ENCODE measurements around the gene SIGLEC5. TPM values are rescaled to one million over a fixed set of nuclear protein-coding genes. Genes with fewer than 3 reads are reported as not detected.

SIGLEC5 gene
- total RNA-seq, 1 donor from 2014 or later, result not detected

DNA sequence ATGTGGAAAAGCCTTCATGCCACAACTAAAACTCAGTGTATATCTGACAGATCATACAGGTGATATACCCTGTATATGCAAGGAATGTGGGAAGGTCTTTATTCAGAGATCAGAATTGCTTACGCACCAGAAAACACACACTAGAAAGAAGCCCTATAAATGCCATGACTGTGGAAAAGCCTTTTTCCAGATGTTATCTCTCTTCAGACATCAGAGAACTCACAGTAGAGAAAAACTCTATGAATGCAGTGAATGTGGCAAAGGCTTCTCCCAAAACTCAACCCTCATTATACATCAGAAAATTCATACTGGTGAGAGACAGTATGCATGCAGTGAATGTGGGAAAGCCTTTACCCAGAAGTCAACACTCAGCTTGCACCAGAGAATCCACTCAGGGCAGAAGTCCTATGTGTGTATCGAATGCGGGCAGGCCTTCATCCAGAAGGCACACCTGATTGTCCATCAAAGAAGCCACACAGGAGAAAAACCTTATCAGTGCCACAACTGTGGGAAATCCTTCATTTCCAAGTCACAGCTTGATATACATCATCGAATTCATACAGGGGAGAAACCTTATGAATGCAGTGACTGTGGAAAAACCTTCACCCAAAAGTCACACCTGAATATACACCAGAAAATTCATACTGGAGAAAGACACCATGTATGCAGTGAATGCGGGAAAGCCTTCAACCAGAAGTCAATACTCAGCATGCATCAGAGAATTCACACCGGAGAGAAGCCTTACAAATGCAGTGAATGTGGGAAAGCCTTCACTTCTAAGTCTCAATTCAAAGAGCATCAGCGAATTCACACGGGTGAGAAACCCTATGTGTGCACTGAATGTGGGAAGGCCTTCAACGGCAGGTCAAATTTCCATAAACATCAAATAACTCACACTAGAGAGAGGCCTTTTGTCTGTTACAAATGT lies 42.7 kb downstream of the SIGLEC5 start:
- no peaks in the 10 kb centered on the region for H3K27me3 Mint-ChIP-seq (ENCODE audit: low read depth, unreplicated experiment)
- FAIRE-seq (no peak), DNase-seq (ENCODE audit: low read depth) (no peak)
- no peaks in the 10 kb centered on the region for H3K79me2 ChIP-seq (ENCODE audit: insufficient read depth, low read length)
- peaks cover 63% of the 10 kb centered on the region for H3K36me3 Mint-ChIP-seq (ENCODE audit: low read depth, unreplicated experiment)
- no peak overlapping the region for H3K27ac ChIP-seq (ENCODE audit: low read depth, low read length)
- no peaks in the 10 kb centered on the region for H4K20me1 ChIP-seq (ENCODE audit: insufficient read depth, low read length)
- no peak overlapping the region for H3K4me3 Mint-ChIP-seq (ENCODE audit: unreplicated experiment)
- no peak overlapping the region for H3K4me2 ChIP-seq (ENCODE audit: low read length)
- no peak overlapping the region for H2AFZ ChIP-seq (ENCODE audit: low read depth, low read length)
- H3K9me3 ChIP-seq (ENCODE audit: insufficient read depth, low read depth, low read length), result peaks cover 40% of the 10 kb centered on the region
- H3K27ac Mint-ChIP-seq (ENCODE audit: unreplicated experiment), result no peak overlapping the region
- peaks cover 32% of the 10 kb centered on the region for H3K36me3 ChIP-seq (ENCODE audit: insufficient read depth, low read length)
- no peak overlapping the region for H3K4me3 ChIP-seq (ENCODE audit: insufficient read depth, low read depth, low read length)
- H3K27me3 ChIP-seq (ENCODE audit: insufficient read depth, low read length), result no peaks in the 10 kb centered on the region
- H3K9ac ChIP-seq (ENCODE audit: low read length), result no peak overlapping the region
- H3K4me1 ChIP-seq (ENCODE audit: insufficient read depth, low read length), result no peaks in the 10 kb centered on the region
- H3K4me1 Mint-ChIP-seq (ENCODE audit: low read depth, unreplicated experiment), result no peaks in the 10 kb centered on the region
- H3K9me3 Mint-ChIP-seq (ENCODE audit: unreplicated experiment), result peaks cover 37% of the 10 kb centered on the region
- no peak for TF ChIP-seq EZH2 (IDR thresholded peaks at IDR 0.05; ENCODE audit: insufficient read depth, low read length)
- TF ChIP-seq, protein P1, sequence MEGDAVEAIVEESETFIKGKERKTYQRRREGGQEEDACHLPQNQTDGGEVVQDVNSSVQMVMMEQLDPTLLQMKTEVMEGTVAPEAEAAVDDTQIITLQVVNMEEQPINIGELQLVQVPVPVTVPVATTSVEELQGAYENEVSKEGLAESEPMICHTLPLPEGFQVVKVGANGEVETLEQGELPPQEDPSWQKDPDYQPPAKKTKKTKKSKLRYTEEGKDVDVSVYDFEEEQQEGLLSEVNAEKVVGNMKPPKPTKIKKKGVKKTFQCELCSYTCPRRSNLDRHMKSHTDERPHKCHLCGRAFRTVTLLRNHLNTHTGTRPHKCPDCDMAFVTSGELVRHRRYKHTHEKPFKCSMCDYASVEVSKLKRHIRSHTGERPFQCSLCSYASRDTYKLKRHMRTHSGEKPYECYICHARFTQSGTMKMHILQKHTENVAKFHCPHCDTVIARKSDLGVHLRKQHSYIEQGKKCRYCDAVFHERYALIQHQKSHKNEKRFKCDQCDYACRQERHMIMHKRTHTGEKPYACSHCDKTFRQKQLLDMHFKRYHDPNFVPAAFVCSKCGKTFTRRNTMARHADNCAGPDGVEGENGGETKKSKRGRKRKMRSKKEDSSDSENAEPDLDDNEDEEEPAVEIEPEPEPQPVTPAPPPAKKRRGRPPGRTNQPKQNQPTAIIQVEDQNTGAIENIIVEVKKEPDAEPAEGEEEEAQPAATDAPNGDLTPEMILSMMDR (IDR thresholded peaks at IDR 0.05; ENCODE audit: insufficient read depth, low read depth, low read length), result no peak

DNA sequence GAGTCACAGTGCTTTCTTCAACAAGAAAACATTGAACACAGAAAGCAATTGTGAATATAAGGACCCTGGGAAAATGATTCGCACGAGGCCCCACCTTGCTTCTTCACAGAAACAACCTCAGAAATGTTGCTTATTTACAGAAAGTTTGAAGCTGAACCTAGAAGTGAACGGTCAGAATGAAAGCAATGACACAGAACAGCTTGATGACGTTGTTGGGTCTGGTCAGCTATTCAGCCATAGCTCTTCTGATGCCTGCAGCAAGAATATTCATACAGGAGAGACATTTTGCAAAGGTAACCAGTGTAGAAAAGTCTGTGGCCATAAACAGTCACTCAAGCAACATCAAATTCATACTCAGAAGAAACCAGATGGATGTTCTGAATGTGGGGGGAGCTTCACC lies 43.4 kb downstream of the SIGLEC5 start:
- Histone ChIP-seq H3K79me2 (ENCODE audit: insufficient read depth, low read length) (no peaks in the 10 kb centered on the region), H3K27me3 (ENCODE audit: insufficient read depth, low read length) (no peaks in the 10 kb centered on the region), H3K9me3 (ENCODE audit: insufficient read depth, low read depth, low read length) (peaks cover 42% of the 10 kb centered on the region), H3K4me3 (ENCODE audit: insufficient read depth, low read depth, low read length) (no peak overlapping the region), H3K36me3 (ENCODE audit: insufficient read depth, low read length) (peaks cover 36% of the 10 kb centered on the region), H3K4me2 (ENCODE audit: low read length) (no peak overlapping the region), H4K20me1 (ENCODE audit: insufficient read depth, low read length) (no peaks in the 10 kb centered on the region), H3K9ac (ENCODE audit: low read length) (no peak overlapping the region), H3K4me1 (ENCODE audit: insufficient read depth, low read length) (no peaks in the 10 kb centered on the region), H3K27ac (ENCODE audit: low read depth, low read length) (no peak overlapping the region), H2AFZ (ENCODE audit: low read depth, low read length) (no peak overlapping the region)
- no peak for FAIRE-seq
- Mint-ChIP-seq H3K27me3 (ENCODE audit: low read depth, unreplicated experiment) (no peaks in the 10 kb centered on the region), H3K36me3 (ENCODE audit: low read depth, unreplicated experiment) (peaks cover 69% of the 10 kb centered on the region), H3K4me1 (ENCODE audit: low read depth, unreplicated experiment) (no peaks in the 10 kb centered on the region), H3K27ac (ENCODE audit: unreplicated experiment) (no peak overlapping the region), H3K4me3 (ENCODE audit: unreplicated experiment) (no peak overlapping the region), H3K9me3 (ENCODE audit: unreplicated experiment) (peaks cover 37% of the 10 kb centered on the region)
- no peak for DNase-seq (ENCODE audit: low read depth)
- TF ChIP-seq, protein P1 (IDR thresholded peaks at IDR 0.05; ENCODE audit: insufficient read depth, low read depth, low read length), result no peak
- no peak for TF ChIP-seq EZH2 (IDR thresholded peaks at IDR 0.05; ENCODE audit: insufficient read depth, low read length)
